Thyroid gland (tissue), 4 donors: Measurements from ENCODE around the gene IL18RAP. TPM values are rescaled to one million over a fixed set of nuclear protein-coding genes. Genes with fewer than 3 reads are reported as not detected.
A peak's percentile ranks its signal among the peaks of the same experiment; 100 is the strongest.

ENCODE experiments used
- DNase-seq, 2 donors: peaks; one replicate each; pipeline ENCODE4 v3.0.0-alpha.2; 2019
- H3K27ac ChIP-seq, 3 donors: fragments of 200-600 bp; sonication (generic); 1 replicate in 2 of 3; 2 replicates in 1 of 3; pipeline ENCODE4 v1.5.1; 2016 to 2019; ENCODE audit warnings: mild to moderate bottlenecking in 1 of 3, moderate library complexity in 1 of 3
- H3K27me3 ChIP-seq: fragments of 200-600 bp; sonication (generic); one replicate; pipeline ENCODE4 v1.5.1; 2019
- H3K36me3 ChIP-seq, 2 donors: fragments of 200-600 bp; sonication (generic); one replicate each; pipeline ENCODE4 v1.5.1; 2016 to 2019
- H3K4me1 ChIP-seq, 2 donors: fragments of 200-600 bp; sonication (generic); one replicate each; pipeline ENCODE4 v1.5.1; 2017 to 2019
- H3K4me3 ChIP-seq, 3 donors: fragments of 200-600 bp; sonication (generic); replicated peaks in 1 of 3; 1 replicate in 2 of 3; 2 replicates in 1 of 3; pipeline ENCODE4 v1.5.1; 2016; ENCODE audit warnings: mild to moderate bottlenecking in 1 of 3
- H3K9me3 ChIP-seq: fragments of 200-600 bp; sonication (generic); one replicate; pipeline ENCODE4 v1.5.1; 2017
- CTCF ChIP-seq, 6 experiments: fragments of 200-600 bp in 3 of 6; fragments of 450-650 bp in 3 of 6; sonication (generic) in 3 of 6; IDR thresholded peaks; one replicate each; pipeline ENCODE4 v1.5.1; 2016 to 2019; ENCODE audit warnings: antibody characterized with exemption in 6 of 6, mild to moderate bottlenecking in 2 of 6, inconsistent platforms in 1 of 6, moderate library complexity in 1 of 6
- POLR2A ChIP-seq, 2 donors: fragments of 450-650 bp; IDR thresholded peaks; one replicate each; pipeline ENCODE4 v1.6.1; 2017; ENCODE audit warnings: antibody characterized with exemption in 2 of 2, mild to moderate bottlenecking in 2 of 2, moderate library complexity in 1 of 2
- WGBS, 2 donors: methylation state at CpG; one replicate each; pipeline ENCODE4 v1.1.5; 2017; 5-methylcytosine and 5-hydroxymethylcytosine counted together
- intact Hi-C: fragments of 100-400 bp; cut with DNase I; formaldehyde crosslinking; loops from one replicate; pipeline ENCODE4 v1.15.1; 2023
- total RNA-seq, 4 donors: library from RNA; depleted of rRNA; stranded (reverse); fragments of >200 nt; gene quantifications; one replicate each; pipeline ENCODE4 v1.2.3, GENCODE V29; 2016

Gene IL18RAP, protein sequence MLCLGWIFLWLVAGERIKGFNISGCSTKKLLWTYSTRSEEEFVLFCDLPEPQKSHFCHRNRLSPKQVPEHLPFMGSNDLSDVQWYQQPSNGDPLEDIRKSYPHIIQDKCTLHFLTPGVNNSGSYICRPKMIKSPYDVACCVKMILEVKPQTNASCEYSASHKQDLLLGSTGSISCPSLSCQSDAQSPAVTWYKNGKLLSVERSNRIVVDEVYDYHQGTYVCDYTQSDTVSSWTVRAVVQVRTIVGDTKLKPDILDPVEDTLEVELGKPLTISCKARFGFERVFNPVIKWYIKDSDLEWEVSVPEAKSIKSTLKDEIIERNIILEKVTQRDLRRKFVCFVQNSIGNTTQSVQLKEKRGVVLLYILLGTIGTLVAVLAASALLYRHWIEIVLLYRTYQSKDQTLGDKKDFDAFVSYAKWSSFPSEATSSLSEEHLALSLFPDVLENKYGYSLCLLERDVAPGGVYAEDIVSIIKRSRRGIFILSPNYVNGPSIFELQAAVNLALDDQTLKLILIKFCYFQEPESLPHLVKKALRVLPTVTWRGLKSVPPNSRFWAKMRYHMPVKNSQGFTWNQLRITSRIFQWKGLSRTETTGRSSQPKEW
- total RNA-seq: 1 to 10 TPM; 1.6 to 3.1 (median 2.8) TPM

- no peaks in the 10 kb centered on the region for H3K27me3 ChIP-seq
- no peak within 1 kb of the TSS for H3K27ac ChIP-seq
- intact Hi-C loops: no loop called here
- no peak within 1 kb of the TSS for H3K4me3 ChIP-seq
- WGBS, 2 donors: 72 to 74% methylated on average over 3 of the region's 3 CpGs
- TF ChIP-seq POLR2A (IDR thresholded peaks at IDR 0.05): no peak
- no peak for TF ChIP-seq CTCF (IDR thresholded peaks at IDR 0.05)
- DNase-seq: no peak
- H3K4me1 ChIP-seq: no peaks in the 10 kb centered on the region
- no peaks in the 10 kb centered on the region for H3K9me3 ChIP-seq
- H3K36me3 ChIP-seq: no peaks in the 10 kb centered on the region
These were observed at the start of gene IL18RAP for GRCh38 chr2:102422910-102423309. Gene IL18RAP (plus strand): TSS chr2:102423160. CDS start chr2:102423278, 118 bp downstream.

- Histone ChIP-seq H3K4me3 (no peak overlapping the region), H3K27ac (no peak overlapping the region), H3K4me1 (no peaks in the 10 kb centered on the region), H3K36me3 (no peaks in the 10 kb centered on the region), H3K27me3 (no peaks in the 10 kb centered on the region), H3K9me3 (no peaks in the 10 kb centered on the region)
- no peak for DNase-seq
- intact Hi-C loops: no loop called here
- TF ChIP-seq POLR2A (IDR thresholded peaks at IDR 0.05): no peak
- TF ChIP-seq CTCF (IDR thresholded peaks at IDR 0.05): no peak
- 81 to 89% methylated on average over 1 of the region's 1 CpG for WGBS, 2 donors
These were observed 46.8 kb upstream of the IL18RAP start for GRCh38 chr2:102376052-102376591.

- no peaks in the 10 kb centered on the region for H3K9me3 ChIP-seq
- no peaks in the 10 kb centered on the region for H3K4me1 ChIP-seq
- no peaks in the 10 kb centered on the region for H3K27me3 ChIP-seq
- no peak for TF ChIP-seq CTCF (IDR thresholded peaks at IDR 0.05)
- no peak for TF ChIP-seq POLR2A (IDR thresholded peaks at IDR 0.05)
- intact Hi-C loops: no loop called here
- no peaks in the 10 kb centered on the region for H3K36me3 ChIP-seq
- no peak overlapping the region for H3K4me3 ChIP-seq
- no peak overlapping the region for H3K27ac ChIP-seq
- DNase-seq: no peak
These were observed 39.2 kb upstream of the IL18RAP start for GRCh38 chr2:102383722-102384121.

DNA sequence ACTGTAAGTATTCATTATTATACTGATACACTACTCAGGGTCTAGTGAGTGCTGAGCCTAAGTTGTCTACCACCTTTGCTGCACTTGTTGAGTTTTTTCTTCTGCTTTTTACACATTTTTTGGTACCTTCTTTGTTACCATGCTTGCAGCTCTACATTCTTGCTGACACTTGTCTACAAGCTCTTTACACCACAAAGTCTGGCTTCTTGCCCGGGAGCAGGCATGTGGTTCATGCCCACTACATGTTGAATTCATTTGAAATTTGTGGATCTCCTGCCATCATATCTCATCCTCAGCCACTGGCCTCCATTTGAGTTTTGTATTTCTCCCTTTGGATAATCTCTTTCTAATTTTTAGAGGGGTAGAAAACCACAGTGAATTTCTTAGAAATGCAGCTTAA is 37.4 kb upstream of the IL18RAP start:
- intact Hi-C loops: no loop called here
- Histone ChIP-seq H3K4me3 (no peak overlapping the region), H3K9me3 (no peaks in the 10 kb centered on the region), H3K36me3 (no peaks in the 10 kb centered on the region), H3K27ac (no peak overlapping the region), H3K4me1 (no peaks in the 10 kb centered on the region), H3K27me3 (no peaks in the 10 kb centered on the region)
- TF ChIP-seq CTCF (IDR thresholded peaks at IDR 0.05) (no peak), POLR2A (IDR thresholded peaks at IDR 0.05) (no peak)
- DNase-seq: peak; percentile 75 to 82
- WGBS, 2 donors: 41 to 45% methylated on average over 1 of the region's 1 CpG

GRCh38 chr2:102386004-102386403 is 37.0 kb upstream of the IL18RAP start:
- H3K4me3 ChIP-seq: no peak overlapping the region
- DNase-seq: peak; percentile 11 to 14
- H3K4me1 ChIP-seq: no peaks in the 10 kb centered on the region
- WGBS, 2 donors: 28 to 30% methylated on average over 3 of the region's 3 CpGs
- TF ChIP-seq POLR2A (IDR thresholded peaks at IDR 0.05): no peak
- TF ChIP-seq CTCF (IDR thresholded peaks at IDR 0.05): no peak
- H3K36me3 ChIP-seq: no peaks in the 10 kb centered on the region
- intact Hi-C loops: no loop called here
- H3K9me3 ChIP-seq: no peaks in the 10 kb centered on the region
- H3K27ac ChIP-seq: no peak overlapping the region
- no peaks in the 10 kb centered on the region for H3K27me3 ChIP-seq
